CD4-positive, alpha-beta T cell treated with Interleukin-21 for 1 hour (primary cell): ENCODE results near the gene TUBA4A.
"Not testable (repeated sequence)": the region's sequence is repeated elsewhere in the genome, so short reads cannot be mapped to it uniquely, and the experiment has no call there.

Source experiments
- DNase-seq: peaks from one replicate; pipeline ENCODE4 v3.0.0-alpha.2; 2020

The TUBA4A gene

DNA sequence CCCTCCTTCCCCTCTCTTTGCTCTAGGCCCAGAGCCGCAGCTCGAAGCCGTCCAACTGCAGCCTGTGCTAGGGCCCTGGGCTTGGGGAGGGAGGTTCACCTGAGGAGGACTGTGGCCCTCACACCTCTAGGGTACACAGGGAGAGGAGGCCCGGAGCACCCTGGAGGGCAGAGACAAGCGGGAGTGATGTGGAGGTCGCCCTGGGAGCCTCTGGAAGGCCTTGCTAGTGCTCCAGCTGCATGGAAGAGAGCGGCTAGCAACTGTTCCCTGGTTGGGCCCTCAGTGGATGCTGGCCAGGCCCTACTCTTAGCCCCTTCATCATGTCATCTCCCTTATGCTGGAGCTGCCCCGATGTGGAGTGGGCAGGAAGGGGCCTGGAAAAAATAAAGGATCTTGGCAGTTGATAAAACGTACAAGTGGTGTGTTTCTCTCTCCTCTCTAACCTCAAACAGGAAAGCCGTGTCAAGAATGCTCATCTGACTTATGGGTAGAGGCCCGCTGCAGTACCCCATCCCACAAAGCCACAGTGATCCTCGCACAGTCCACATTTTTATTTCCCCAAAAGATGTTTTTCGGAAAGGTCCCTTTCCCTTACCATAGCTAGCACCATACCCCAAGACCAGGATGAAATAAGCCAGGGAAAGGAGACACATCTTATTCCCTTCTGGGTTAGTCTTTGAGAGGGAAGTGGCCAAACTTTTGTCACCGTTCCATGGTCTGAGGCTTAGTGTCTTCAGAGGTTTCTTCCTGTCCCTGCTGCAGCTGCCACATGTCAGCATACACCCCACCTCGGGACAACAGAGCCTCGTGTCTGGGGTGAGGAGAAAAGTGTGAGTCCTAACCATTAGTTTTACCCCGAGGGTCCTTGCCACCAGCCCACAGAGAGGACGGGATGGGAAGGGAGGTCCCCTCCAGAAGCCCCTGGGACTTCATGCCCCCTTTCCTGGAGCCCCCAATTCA, 44.2 kb downstream of the TUBA4A start:
- no peak for DNase-seq

- DNase-seq, result no peak
These were observed 45.6 kb downstream of the TUBA4A start for GRCh38 chr2:219207884-219208740.

DNA sequence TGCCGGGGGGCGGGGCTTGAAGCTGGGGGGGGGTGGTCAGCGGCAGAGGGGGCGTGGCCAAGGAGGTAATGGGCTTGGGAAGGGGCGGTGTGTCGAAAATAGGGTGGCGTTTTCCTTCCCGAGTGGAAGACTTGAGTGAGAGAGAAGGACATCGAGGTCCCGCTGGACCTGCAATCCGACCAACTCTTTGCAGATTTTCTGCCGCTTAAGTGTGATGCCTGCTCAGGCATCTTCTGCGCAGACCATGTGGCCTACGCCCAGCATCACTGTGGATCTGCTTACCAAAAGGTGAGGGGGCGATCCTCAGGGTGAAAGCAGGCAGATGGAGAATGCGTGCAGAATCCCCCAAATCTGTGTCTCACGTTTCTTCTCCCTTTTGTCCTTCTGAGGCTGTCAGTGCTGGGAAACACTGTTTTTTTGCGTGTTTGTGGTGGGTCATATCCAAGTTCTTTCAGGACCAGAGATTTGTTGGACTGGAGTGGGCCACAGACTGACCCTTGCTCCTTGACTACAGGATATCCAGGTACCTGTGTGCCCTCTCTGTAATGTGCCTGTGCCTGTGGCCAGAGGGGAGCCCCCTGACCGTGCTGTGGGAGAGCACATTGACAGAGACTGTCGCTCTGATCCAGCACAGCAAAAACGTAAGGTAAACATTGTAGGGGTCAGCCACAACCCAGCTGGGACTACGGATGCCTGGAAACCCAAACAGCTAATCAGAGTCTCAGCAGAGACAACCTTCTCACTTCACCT, 46.4 kb downstream of the TUBA4A start:
- DNase-seq, result no peak

DNA sequence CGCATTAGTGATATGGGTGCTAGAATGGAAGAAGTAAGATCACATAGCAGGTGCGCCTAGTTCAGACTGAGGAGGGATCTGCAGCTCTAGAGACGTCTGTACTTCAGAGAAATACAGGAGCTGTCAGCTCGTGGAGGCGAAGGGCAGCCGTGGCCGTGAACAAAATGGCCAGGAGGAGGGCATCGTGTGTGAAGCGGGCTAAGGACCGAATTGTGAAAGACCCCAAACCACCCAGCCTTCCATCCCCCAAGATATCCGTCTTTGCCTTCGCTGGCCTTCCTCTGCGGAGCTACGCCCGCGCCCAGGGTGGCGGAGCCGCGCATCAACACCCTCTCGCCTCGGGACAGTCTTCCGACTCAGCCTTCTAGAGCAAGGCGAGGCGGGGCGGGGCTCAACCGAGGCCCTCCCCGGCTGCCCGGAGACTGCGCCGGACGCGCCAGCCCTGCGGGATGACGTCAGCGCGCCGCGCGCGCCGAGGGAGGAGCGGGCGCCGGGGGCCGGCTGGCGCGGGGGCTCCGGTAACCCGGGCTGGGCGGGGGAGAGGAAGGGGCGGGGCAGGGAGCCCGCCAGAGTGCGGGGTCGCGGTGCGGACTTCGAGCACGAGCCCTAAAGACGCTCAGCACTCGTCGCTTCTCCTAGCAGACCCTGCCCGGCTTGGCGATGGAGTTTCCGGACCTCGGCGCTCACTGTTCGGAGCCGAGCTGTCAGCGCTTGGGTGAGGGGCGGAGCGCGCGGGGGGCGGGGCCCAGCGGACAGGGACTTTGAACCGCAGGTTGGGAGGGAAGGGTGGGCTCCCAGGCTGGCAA, 47.2 kb downstream of the TUBA4A start, which contains the start of gene ZFAND2B:
TSS of gene ZFAND2B (plus strand) at position 455 of the 806 bp plus-strand sequence. CDS start at position 661, 206 bp downstream.
- DNase-seq, result peak; percentile 95

GRCh38 chr2:219205981-219206327, 47.8 kb downstream of the TUBA4A start:
- no peak for DNase-seq

GRCh38 chr2:219205165-219205538, 48.6 kb downstream of the TUBA4A start:
- DNase-seq, result no peak

GRCh38 chr2:219204425-219205164, 49.1 kb downstream of the TUBA4A start:
- DNase-seq, result no peak

DNA sequence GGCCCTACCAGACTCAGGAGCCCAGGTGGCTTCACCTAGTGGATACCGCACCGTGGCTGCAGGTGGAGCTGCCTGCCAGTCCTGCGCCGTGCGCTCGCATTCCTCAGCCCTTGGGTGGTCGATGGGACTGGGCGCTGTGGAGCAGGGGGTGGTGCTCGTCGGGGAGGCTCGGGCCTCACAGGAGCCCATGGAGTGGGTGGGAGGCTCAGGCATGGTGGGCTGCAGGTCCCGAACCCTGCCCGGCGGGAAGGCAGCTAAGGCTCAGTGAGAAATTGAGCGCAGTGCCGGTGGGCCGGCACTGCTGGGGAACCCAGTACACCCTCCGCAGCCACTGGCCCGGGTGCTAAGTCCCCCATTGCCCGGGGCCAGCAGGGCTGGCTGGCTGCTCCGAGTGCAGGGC, 52.4 kb downstream of the TUBA4A start:
- DNase-seq, result not testable (repeated sequence)

GRCh38 chr2:219200502-219201326, 53.0 kb downstream of the TUBA4A start:
- DNase-seq, result peak; percentile 63
